ENCODE data around the gene ADGRG3. TPM values are rescaled to one million over a fixed set of nuclear protein-coding genes. Genes with fewer than 3 reads are reported as not detected.

Gene ADGRG3
- total RNA-seq, 4 donors from 2014 or later: 3.8 to 14.2 (median 8.2) TPM

DNA sequence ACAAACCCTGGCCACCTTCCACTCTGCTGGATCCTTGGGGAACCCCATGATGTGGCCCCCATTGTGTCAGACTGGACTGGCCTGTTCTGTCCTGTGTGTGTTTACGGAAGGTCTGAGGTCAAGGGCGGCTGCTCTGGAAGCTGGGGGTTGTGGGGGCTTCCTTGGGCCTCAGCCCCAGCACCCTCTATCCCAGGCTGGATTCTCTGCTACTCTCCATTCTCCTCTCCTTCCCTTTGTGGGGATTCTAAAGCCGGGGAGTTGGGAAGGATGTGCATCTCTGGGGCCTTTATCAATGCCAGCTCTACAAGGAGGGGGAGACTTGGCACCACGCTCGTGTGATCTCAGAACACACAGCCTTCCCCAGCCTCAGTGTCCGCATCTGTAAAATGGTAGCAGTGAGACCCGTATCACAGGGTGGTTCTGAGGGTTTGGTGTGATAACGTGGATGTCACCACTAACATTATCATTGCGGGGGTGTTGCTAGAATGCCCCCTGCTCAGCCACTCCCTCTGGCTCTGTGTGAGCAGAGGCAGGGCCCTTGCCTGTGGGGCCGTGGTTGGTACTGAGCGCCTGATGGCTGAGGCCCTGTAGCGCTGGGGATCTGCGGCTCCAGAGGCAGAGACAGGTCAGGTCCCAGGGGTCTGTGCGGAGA, 21.6 kb upstream of the ADGRG3 start:
- intact Hi-C loops (cut with DNase I): no loop called here
- Histone ChIP-seq H3K27ac (peak overlapping the region; percentile 55 to 80 (median 58)), H3K36me3 (peaks cover 7 to 14% of the 10 kb centered on the region in 2 donors), H3K27me3 (no peaks in the 10 kb centered on the region), H3K9me3 (no peaks in the 10 kb centered on the region), H3K4me3 (replicated peaks in 1 of 3) (no peak overlapping the region), H3K4me1 (peaks cover 11 to 62% of the 10 kb centered on the region in 2 donors)
- TF ChIP-seq, protein P1, sequence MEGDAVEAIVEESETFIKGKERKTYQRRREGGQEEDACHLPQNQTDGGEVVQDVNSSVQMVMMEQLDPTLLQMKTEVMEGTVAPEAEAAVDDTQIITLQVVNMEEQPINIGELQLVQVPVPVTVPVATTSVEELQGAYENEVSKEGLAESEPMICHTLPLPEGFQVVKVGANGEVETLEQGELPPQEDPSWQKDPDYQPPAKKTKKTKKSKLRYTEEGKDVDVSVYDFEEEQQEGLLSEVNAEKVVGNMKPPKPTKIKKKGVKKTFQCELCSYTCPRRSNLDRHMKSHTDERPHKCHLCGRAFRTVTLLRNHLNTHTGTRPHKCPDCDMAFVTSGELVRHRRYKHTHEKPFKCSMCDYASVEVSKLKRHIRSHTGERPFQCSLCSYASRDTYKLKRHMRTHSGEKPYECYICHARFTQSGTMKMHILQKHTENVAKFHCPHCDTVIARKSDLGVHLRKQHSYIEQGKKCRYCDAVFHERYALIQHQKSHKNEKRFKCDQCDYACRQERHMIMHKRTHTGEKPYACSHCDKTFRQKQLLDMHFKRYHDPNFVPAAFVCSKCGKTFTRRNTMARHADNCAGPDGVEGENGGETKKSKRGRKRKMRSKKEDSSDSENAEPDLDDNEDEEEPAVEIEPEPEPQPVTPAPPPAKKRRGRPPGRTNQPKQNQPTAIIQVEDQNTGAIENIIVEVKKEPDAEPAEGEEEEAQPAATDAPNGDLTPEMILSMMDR (IDR thresholded peaks at IDR 0.05): no peak
- TF ChIP-seq POLR2A (IDR thresholded peaks at IDR 0.05): no peak
- DNase-seq: no peak
- 75% methylated on average over 12 of the region's 14 CpGs for WGBS, 2 donors

DNA sequence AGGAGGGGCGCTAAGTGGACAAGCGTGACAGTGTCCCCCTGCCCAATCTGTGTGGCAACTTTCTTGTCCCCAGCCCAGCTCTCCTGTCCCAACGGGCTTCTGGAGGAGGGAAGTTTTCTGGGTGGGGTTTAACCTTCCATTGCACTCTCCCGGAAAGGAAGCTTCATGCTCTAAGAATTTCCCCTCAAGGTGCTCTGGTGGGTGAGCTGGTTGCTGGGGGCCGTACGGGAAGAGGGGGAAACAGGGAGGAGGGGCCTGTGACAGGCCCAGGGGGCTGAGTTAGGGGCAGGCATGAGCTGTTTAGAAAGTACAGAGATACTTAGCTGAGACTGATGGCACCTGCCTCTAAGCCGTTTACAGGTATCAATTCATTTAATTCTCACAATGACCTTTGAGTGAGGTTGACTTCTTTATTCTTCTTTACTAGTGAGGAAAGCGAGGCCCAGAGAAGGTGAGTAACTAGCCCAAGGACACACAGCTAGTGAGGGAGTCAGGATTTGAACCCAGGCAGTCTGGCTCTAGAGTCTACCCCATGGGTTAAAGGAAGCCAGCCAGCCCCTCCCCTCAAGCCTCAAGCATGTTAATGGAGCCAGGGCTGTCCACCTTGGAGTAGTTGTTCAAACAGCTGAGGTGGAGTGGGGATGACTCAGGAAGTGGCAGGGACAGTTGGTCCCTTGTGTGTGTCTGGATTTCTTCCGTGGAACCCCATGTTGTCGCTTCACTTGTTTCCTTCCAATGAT, 20.8 kb upstream of the ADGRG3 start:
- Histone ChIP-seq H3K27ac (peak overlapping the region; percentile 55 to 80 (median 58)), H3K27me3 (no peaks in the 10 kb centered on the region), H3K4me1 (peaks cover 11 to 57% of the 10 kb centered on the region in 2 donors), H3K9me3 (no peaks in the 10 kb centered on the region), H3K4me3 (replicated peaks in 1 of 3) (no peak overlapping the region), H3K36me3 (peaks cover 15 to 18% of the 10 kb centered on the region in 2 donors)
- intact Hi-C loops (cut with DNase I): no loop called here
- 54 to 64% methylated on average over 10 of the region's 10 CpGs for WGBS, 2 donors
- DNase-seq: no peak
- no peak for TF ChIP-seq POLR2A (IDR thresholded peaks at IDR 0.05)
- TF ChIP-seq, protein P1 (IDR thresholded peaks at IDR 0.05): no peak

DNA sequence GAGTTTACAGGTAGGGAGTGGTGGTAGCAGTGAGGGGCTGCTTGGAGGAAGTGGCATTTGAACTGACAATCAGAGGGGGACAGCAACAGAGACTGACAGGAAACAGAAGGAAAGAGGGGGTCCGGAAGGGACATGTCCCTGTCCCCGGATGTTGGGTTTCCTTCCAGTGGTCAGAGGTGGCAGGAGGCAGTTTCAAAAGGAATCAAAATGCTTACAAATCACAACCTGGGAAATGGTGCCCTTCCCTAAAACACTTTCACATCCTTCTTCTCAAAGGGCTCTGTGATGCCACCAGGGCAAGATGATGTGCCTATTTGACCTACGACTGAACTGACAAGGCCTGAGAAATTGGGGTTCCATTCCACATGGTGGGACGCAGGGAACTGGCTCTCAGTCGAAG, 20.0 kb upstream of the ADGRG3 start:
- peak overlapping the region; percentile 45 to 80 (median 58) for H3K27ac ChIP-seq
- 69 to 77% methylated on average over 5 of the region's 5 CpGs for WGBS, 2 donors

DNA sequence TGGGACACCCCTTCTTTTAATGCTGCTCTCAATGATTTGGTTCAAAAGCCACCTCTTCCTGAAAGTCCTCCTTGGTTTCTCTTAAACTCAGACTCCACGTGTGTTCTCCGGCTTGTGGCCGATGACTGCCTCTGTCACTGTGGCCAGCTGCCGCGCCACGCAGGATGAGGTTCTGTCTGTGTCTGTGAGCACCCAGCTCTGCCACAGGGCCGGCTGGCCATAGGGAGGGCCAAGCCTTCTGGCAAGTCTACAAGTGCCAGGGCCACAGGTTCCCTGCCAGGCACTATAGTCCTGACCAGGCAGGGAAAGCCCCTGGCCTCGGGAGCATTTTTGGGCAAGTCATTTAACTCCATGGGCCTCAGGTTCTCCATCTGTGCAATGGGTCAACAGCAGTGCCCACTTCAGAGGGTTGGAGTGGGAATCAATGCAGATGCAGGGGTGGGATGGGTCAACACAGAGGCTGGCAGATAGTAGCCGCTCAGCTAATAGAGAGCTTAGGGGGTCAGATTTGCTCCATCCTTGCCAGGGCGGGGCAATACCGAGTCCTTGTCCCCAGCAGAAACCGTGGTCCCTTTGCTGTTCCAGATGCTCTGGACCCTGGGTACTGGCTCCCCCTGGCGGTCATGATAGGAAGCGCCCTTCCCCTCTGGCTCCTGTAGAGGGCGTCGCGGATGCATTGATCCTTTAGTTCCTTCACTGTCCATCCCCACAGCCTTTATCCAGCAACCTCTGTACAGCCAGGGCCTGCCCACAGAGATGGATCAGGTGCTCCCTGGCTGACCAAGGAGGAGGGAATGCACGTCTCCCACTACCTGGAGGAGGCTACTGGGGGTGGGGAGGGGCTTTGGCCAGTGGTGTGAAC, 19.3 kb upstream of the ADGRG3 start:
- H3K27ac ChIP-seq: peak overlapping the region in 2 of 3 donors; percentile 58 to 80

More for the DNA sequence above, 20.0 kb upstream of the ADGRG3 start:
- Histone ChIP-seq H3K36me3 (peaks cover 19 to 26% of the 10 kb centered on the region in 2 donors), H3K27me3 (no peaks in the 10 kb centered on the region), H3K4me3 (replicated peaks in 1 of 3) (no peak overlapping the region), H3K9me3 (no peaks in the 10 kb centered on the region), H3K4me1 (peaks cover 4 to 51% of the 10 kb centered on the region in 2 donors)
- intact Hi-C loops (cut with DNase I): loop anchor here (2.0 kb wide), 1 partner anchor 47 kb away; no protein-coding TSS in a partner anchor
- DNase-seq: no peak
- TF ChIP-seq, protein P1 (IDR thresholded peaks at IDR 0.05): no peak
- TF ChIP-seq POLR2A (IDR thresholded peaks at IDR 0.05): no peak

More for the DNA sequence above, 19.3 kb upstream of the ADGRG3 start:
- H3K4me3 ChIP-seq (replicated peaks in 1 of 3): no peak overlapping the region
- H3K4me1 ChIP-seq: peaks cover 0 to 44% of the 10 kb centered on the region in 2 donors
- H3K27me3 ChIP-seq: no peaks in the 10 kb centered on the region
- DNase-seq: peak; percentile 71 to 79
- H3K9me3 ChIP-seq: no peaks in the 10 kb centered on the region
- H3K36me3 ChIP-seq: peaks cover 19 to 33% of the 10 kb centered on the region in 2 donors
- intact Hi-C loops (cut with DNase I): loop anchor here (2.0 kb wide), 1 partner anchor 48 kb away; no protein-coding TSS in a partner anchor
- WGBS, 2 donors: 62 to 68% methylated on average over 3 to 11 of the region's 18 CpGs
- no peak for TF ChIP-seq POLR2A (IDR thresholded peaks at IDR 0.05)
- TF ChIP-seq, protein P1 (IDR thresholded peaks at IDR 0.05): peak; percentile 96 to 100 (median 100)

Data from thyroid gland (tissue), 4 donors.